Activated naive CD8-positive, alpha-beta T cell treated with anti-CD3 and anti-CD28 coated beads, Interleukin-2, amount 50 U/mL, for 24 hours (primary cell): ENCODE data around the gene BAHCC1.

Experiments used
- ATAC-seq: fragments of 150-1000 bp; cut with Tn5 transposase; one replicate; pipeline ENCODE4 v1.10.0; 2021
- DNase-seq: peaks from one replicate; pipeline ENCODE4 v3.0.0; 2021
- H3K27ac Mint-ChIP-seq: one replicate; pipeline ENCODE4 v1.8.0; 2021; ENCODE audit warnings: mild to moderate bottlenecking, mixed read lengths
- H3K27me3 Mint-ChIP-seq: one replicate; pipeline ENCODE4 v1.8.0; 2021; ENCODE audit warnings: mixed read lengths
- H3K36me3 Mint-ChIP-seq: one replicate; pipeline ENCODE4 v1.8.0; 2021; ENCODE audit warnings: low read depth, mixed read lengths
- H3K4me1 Mint-ChIP-seq: one replicate; pipeline ENCODE4 v1.8.0; 2021; ENCODE audit warnings: mixed read lengths
- H3K4me3 Mint-ChIP-seq: one replicate; pipeline ENCODE4 v1.8.0; 2021; ENCODE audit warnings: mild to moderate bottlenecking, moderate library complexity, mixed read lengths
- H3K9me3 Mint-ChIP-seq: one replicate; pipeline ENCODE4 v1.8.0; 2021; ENCODE audit warnings: mixed read lengths

Gene BAHCC1

DNA sequence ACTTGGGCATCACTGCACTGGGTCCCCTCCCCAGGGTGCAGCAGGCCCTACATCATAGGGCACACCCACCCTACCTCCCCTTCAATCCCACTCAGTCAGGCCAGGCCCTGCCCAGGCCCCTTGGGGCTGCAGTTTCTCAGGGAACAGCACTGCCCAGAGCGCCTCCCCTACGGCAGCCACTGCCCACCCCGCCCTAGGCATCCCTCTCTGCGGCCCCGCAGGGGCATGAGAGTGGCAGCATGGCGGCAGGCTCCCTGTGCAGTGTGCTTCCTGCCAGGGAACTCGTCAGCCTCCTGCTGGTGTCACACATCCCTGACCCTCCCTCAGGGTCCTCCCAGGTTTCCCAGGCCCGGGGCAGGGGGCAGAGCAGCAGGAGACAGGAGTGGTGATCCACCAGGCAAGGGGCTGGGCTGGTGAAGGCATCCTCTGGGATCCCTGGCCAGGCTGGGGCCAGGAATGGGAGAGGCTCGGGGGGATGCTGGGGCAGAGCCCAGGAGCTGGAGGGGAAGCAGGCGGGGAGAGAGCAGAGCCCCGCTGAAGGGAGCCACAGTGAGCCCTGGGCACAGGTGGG, 16.2 kb upstream of the BAHCC1 start:
- ATAC-seq, result no peak

DNA sequence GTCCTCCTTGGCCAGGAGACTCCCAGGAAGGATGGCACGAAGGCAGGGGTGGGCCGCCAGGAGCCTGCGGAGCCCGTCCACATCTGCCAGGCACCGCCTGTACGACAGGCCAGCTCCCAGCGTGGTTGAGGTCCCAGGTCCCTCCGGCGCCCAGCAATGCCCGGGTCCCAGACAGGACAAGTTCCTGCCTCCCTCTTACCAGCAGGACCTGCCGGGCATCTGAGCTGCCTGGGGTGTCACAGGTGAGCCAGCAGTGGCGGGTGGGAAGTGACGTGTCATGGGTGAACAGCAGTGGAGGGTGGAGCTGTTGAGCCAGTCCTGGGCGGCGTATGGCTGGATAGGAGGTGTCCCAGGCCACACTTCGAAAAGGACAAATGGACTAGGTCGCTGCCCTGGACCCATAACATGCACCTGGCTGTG, 15.7 kb upstream of the BAHCC1 start:
- Mint-ChIP-seq H3K4me1 (no peaks in the 10 kb centered on the region), H3K9me3 (no peaks in the 10 kb centered on the region), H3K27me3 (peaks cover 11% of the 10 kb centered on the region), H3K27ac (no peak overlapping the region), H3K36me3 (no peaks in the 10 kb centered on the region), H3K4me3 (no peak overlapping the region)
- ATAC-seq (no peak), DNase-seq (no peak)

More for the DNA sequence above, 16.2 kb upstream of the BAHCC1 start:
- no peaks in the 10 kb centered on the region for H3K36me3 Mint-ChIP-seq
- H3K9me3 Mint-ChIP-seq, result no peaks in the 10 kb centered on the region
- DNase-seq, result no peak
- H3K4me1 Mint-ChIP-seq, result no peaks in the 10 kb centered on the region
- no peak overlapping the region for H3K4me3 Mint-ChIP-seq
- H3K27ac Mint-ChIP-seq, result no peak overlapping the region
- peaks cover 8% of the 10 kb centered on the region for H3K27me3 Mint-ChIP-seq

- peaks cover 17% of the 10 kb centered on the region for H3K27me3 Mint-ChIP-seq
- H3K36me3 Mint-ChIP-seq, result no peaks in the 10 kb centered on the region
- no peak overlapping the region for H3K27ac Mint-ChIP-seq
- no peaks in the 10 kb centered on the region for H3K9me3 Mint-ChIP-seq
- no peaks in the 10 kb centered on the region for H3K4me1 Mint-ChIP-seq
- no peak for DNase-seq
- H3K4me3 Mint-ChIP-seq, result no peak overlapping the region
- no peak for ATAC-seq
These were observed 15.1 kb upstream of the BAHCC1 start for GRCh38 chr17:81380131-81380530.

DNA sequence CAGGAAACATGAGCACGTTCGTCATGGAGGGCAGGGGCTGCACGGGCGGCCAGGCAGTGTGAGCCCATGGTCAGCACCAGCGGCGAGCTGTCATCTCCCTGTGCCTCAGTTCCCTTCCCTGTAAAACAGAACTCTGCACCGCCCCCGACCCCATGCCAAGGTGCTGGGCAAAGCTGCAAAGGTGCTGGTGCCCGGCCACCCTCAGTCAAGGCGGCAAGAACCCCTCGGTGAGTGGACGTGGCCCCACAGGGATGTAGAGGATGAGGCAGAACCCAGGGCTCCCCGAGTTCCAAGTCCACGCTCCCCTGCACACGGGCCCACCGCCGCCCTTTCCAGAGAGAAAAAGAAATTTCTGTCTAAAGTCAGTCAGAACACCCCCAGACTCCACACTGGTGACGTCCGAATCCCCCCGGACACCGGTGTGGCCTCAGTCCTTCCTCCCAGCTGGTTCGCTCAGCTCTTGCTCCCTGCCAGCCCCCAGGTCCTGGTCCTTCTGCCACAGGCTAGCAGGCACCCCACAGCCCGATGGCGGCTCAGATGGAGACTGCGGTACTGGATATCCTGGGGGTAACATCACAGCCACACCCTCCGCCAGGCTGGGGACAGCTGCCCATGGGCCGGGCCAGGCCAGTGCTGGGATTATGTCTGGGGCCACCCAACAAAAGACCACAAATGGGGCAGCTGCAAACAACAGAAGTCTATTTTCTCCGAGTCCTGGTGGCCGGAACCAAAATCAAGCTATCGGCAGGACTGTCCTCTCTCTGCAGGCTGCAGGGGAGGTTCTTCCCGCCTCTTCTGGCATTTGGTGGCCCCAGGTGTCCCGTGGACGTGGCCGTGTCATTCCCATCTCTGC, 14.4 kb upstream of the BAHCC1 start:
- Mint-ChIP-seq H3K4me3 (no peak overlapping the region), H3K27ac (no peak overlapping the region), H3K27me3 (peaks cover 24% of the 10 kb centered on the region), H3K36me3 (no peaks in the 10 kb centered on the region), H3K9me3 (no peaks in the 10 kb centered on the region), H3K4me1 (no peaks in the 10 kb centered on the region)
- no peak for ATAC-seq
- no peak for DNase-seq

GRCh38 chr17:81381632-81382577, 13.4 kb upstream of the BAHCC1 start:
- no peak for ATAC-seq
- Mint-ChIP-seq H3K4me1 (no peaks in the 10 kb centered on the region), H3K4me3 (no peak overlapping the region), H3K27ac (no peak overlapping the region), H3K36me3 (no peaks in the 10 kb centered on the region), H3K27me3 (peaks cover 29% of the 10 kb centered on the region), H3K9me3 (no peaks in the 10 kb centered on the region)
- DNase-seq, result no peak

GRCh38 chr17:81382851-81383250, 12.4 kb upstream of the BAHCC1 start:
- ATAC-seq, result no peak
- peaks cover 3% of the 10 kb centered on the region for H3K4me1 Mint-ChIP-seq
- H3K36me3 Mint-ChIP-seq, result no peaks in the 10 kb centered on the region
- H3K27ac Mint-ChIP-seq, result no peak overlapping the region
- no peaks in the 10 kb centered on the region for H3K9me3 Mint-ChIP-seq
- H3K4me3 Mint-ChIP-seq, result no peak overlapping the region
- peaks cover 28% of the 10 kb centered on the region for H3K27me3 Mint-ChIP-seq
- DNase-seq, result no peak

- ATAC-seq (no peak), DNase-seq (no peak)
- Mint-ChIP-seq H3K27ac (no peak overlapping the region), H3K4me3 (no peak overlapping the region), H3K36me3 (no peaks in the 10 kb centered on the region), H3K4me1 (peaks cover 6% of the 10 kb centered on the region), H3K27me3 (peaks cover 31% of the 10 kb centered on the region), H3K9me3 (no peaks in the 10 kb centered on the region)
These were observed 11.5 kb upstream of the BAHCC1 start for GRCh38 chr17:81383504-81384421.

DNA sequence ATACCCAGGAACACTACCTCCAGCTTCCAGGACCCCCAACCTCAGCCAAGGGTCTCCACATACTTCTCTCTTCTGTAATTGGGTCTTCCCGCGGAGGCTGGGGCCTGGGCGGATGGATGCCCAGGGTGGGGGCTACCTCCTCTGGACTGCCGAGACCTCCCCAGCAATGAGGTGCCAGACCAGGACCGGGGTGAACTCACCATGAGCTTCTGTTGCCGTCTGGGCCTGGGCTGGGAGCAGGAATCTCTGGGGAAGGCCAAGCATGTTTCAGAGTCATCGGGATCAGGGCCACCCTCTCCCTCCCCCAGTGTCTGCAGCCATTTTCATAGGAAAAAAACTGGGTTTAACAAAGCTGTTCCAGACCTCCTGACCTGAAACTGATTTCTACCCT, 10.3 kb upstream of the BAHCC1 start:
- ATAC-seq (no peak), DNase-seq (no peak)
- H3K9me3 Mint-ChIP-seq, result no peaks in the 10 kb centered on the region
- H3K27ac Mint-ChIP-seq, result no peak overlapping the region
- peaks cover 6% of the 10 kb centered on the region for H3K4me1 Mint-ChIP-seq
- H3K36me3 Mint-ChIP-seq, result no peaks in the 10 kb centered on the region
- no peak overlapping the region for H3K4me3 Mint-ChIP-seq
- peaks cover 37% of the 10 kb centered on the region for H3K27me3 Mint-ChIP-seq

- Mint-ChIP-seq H3K9me3 (no peaks in the 10 kb centered on the region), H3K27ac (no peak overlapping the region), H3K4me3 (peak overlapping the region; percentile 46), H3K4me1 (peaks cover 6% of the 10 kb centered on the region), H3K36me3 (no peaks in the 10 kb centered on the region), H3K27me3 (peaks cover 38% of the 10 kb centered on the region)
- DNase-seq, result no peak
- no peak for ATAC-seq
These were observed 9.7 kb upstream of the BAHCC1 start for GRCh38 chr17:81385320-81386111.

DNA sequence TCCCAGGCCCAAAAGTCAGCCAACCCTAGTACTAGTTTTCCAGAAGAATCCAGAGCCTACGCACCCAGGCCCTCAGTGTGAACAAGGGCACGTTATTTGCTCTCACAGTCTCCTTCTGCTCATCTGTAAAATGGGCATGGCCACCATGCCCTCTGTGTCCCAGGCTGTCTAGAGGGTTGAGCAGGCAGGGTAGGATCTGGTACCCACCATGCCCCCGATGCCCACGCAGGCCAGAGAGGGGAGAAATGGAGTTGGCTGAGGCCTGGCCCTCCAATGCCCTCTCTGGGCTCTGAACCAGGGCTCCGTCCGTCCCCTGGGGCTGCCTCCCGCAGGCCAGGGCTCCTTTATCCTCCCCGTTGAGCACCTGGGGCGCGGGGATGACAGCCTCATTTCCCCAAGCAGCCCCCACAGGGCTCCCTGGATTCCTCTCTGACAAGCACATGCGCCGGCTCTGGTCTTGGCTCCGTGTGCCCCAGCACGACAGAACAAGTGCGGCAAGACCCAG, 9.1 kb upstream of the BAHCC1 start:
- peaks cover 6% of the 10 kb centered on the region for H3K4me1 Mint-ChIP-seq
- H3K27ac Mint-ChIP-seq, result no peak overlapping the region
- no peak for ATAC-seq
- peak overlapping the region; percentile 46 for H3K4me3 Mint-ChIP-seq
- peaks cover 40% of the 10 kb centered on the region for H3K27me3 Mint-ChIP-seq
- no peak for DNase-seq
- no peaks in the 10 kb centered on the region for H3K9me3 Mint-ChIP-seq
- H3K36me3 Mint-ChIP-seq, result no peaks in the 10 kb centered on the region

- peak; percentile 27 for ATAC-seq
- Mint-ChIP-seq H3K27ac (no peak overlapping the region), H3K36me3 (no peaks in the 10 kb centered on the region), H3K9me3 (no peaks in the 10 kb centered on the region), H3K27me3 (peaks cover 44% of the 10 kb centered on the region), H3K4me1 (peaks cover 6% of the 10 kb centered on the region), H3K4me3 (peak overlapping the region; percentile 46)
- DNase-seq, result peak; percentile 44
These were observed 8.6 kb upstream of the BAHCC1 start for GRCh38 chr17:81386646-81387099.

GRCh38 chr17:81387100-81388090, 7.9 kb upstream of the BAHCC1 start:
- DNase-seq, result peak; percentile 70
- Mint-ChIP-seq H3K4me3 (peak overlapping the region; percentile 78), H3K4me1 (peaks cover 6% of the 10 kb centered on the region), H3K27ac (peak overlapping the region; percentile 74), H3K27me3 (peaks cover 50% of the 10 kb centered on the region), H3K36me3 (no peaks in the 10 kb centered on the region), H3K9me3 (no peaks in the 10 kb centered on the region)
- ATAC-seq, result peak; percentile 71
